Activated B cell treated with CpG ODN at 0.5 μM for 24 hours (primary cell): Measurements from ENCODE around the gene CSAD. TPM values are rescaled to one million over a fixed set of nuclear protein-coding genes. Genes with fewer than 3 reads are reported as not detected.

Source experiments
- ATAC-seq: fragments of 200-7000 bp; cut with Tn5 transposase; one replicate; pipeline ENCODE4 v1.10.0; 2021; ENCODE audit warnings: low read depth, mild to moderate bottlenecking, moderate library complexity
- CTCF ChIA-PET: fragments of 350-600 bp; sonication (Branson Sonifier 250); formaldehyde crosslinking; loops from one replicate; lab custom pipeline; 2021; ENCODE audit warnings: antibody characterized with exemption; lab: Charles Lee
- POLR2A ChIA-PET: fragments of 350-600 bp; sonication (Branson Sonifier 250); formaldehyde crosslinking; loops from one replicate; lab custom pipeline; 2021; ENCODE audit warnings: antibody characterized with exemption; lab: Charles Lee
- DNase-seq: peaks from one replicate; pipeline ENCODE4 v3.0.0; 2022
- H3K27ac Mint-ChIP-seq: one replicate; pipeline ENCODE4 v1.8.0; 2020; ENCODE audit warnings: mixed read lengths
- H3K27me3 Mint-ChIP-seq: one replicate; pipeline ENCODE4 v1.8.0; 2021; ENCODE audit warnings: mixed read lengths
- H3K36me3 Mint-ChIP-seq: one replicate; pipeline ENCODE4 v1.8.0; 2021; ENCODE audit warnings: low read depth, mixed read lengths
- H3K4me1 Mint-ChIP-seq: one replicate; pipeline ENCODE4 v1.8.0; 2021; ENCODE audit warnings: mixed read lengths
- H3K4me3 Mint-ChIP-seq: one replicate; pipeline ENCODE4 v1.8.0; 2020; ENCODE audit warnings: mild to moderate bottlenecking, mixed read lengths
- H3K9me3 Mint-ChIP-seq: one replicate; pipeline ENCODE4 v1.8.0; 2020; ENCODE audit warnings: mixed read lengths
- intact Hi-C: fragments of 100-400 bp; cut with micrococcal nuclease; formaldehyde crosslinking; loops from one replicate; pipeline ENCODE4 v1.15.1; 2024
- total RNA-seq: library from RNA; stranded (reverse); gene quantifications from 2 replicates; pipeline ENCODE4 v1.2.3, GENCODE V29; 2022
- TF ChIP-seq, protein P1 (sequence below): fragments of 200-600 bp; IDR thresholded peaks from one replicate; pipeline ENCODE4 v1.8.0; 2022; ENCODE audit warnings: antibody characterized with exemption, mild to moderate bottlenecking

CSAD gene, protein sequence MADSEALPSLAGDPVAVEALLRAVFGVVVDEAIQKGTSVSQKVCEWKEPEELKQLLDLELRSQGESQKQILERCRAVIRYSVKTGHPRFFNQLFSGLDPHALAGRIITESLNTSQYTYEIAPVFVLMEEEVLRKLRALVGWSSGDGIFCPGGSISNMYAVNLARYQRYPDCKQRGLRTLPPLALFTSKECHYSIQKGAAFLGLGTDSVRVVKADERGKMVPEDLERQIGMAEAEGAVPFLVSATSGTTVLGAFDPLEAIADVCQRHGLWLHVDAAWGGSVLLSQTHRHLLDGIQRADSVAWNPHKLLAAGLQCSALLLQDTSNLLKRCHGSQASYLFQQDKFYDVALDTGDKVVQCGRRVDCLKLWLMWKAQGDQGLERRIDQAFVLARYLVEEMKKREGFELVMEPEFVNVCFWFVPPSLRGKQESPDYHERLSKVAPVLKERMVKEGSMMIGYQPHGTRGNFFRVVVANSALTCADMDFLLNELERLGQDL
- total RNA-seq: 25.7 and 34.6 TPM in 2 replicates

DNA sequence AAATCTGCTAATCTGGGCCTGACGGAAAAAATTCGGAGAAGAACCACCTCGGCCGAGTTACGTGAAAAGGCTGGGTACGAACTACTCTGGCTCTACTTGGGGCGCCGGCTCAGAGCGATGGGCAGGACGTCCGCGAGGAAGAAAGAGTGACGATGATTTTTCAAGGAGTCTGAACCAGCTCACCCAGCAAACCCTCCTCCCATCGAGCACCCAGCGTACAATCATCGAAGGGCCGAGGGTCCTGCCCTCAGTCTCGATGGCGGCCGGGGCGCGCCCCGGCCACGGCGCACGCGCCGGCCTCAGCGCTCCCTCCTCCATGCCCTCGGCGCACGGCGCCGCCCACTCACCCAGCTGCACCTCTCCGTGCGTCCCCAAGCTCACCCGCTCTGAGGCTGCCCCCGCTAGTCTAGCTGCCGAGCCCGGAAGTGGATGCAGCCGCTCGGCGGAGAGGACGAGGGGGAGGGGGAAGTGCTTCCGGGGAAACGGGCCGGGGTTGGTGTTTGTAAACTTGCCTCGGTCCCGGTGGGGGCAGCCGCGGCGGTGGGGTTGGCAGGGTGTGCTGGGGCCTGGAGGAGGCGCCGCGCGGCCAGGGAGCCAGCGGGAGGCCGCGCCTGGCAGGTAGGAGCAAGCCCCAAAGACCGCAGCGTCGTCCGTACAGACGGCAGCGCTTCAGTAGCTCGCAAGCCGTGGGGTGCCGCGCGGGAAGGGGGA, at the start of gene CSAD, which contains the start of gene ZNF740:
CSAD (minus strand) TSS at position 706 of the 711 bp plus-strand sequence. CDS start 7,455 bp downstream, outside the sequence.
ZNF740 (plus strand) TSS at position 503 of the 711 bp plus-strand sequence. CDS start 1,262 bp downstream, outside the sequence.
- Mint-ChIP-seq H3K36me3 (peaks cover 42% of the 10 kb centered on the region), H3K27ac (peak within 1 kb of the TSS; percentile 98), H3K27me3 (no peaks in the 10 kb centered on the region), H3K9me3 (no peaks in the 10 kb centered on the region), H3K4me1 (peaks cover 53% of the 10 kb centered on the region), H3K4me3 (peak within 1 kb of the TSS; percentile 93)
- peak; percentile 91 for DNase-seq
- intact Hi-C loops: loop anchor here (1.0 to 5.0 kb wide), 16 partner anchors 10 to 320 kb away; partner anchors contain the start of genes AAAS, EIF4B, ESPL1 and ITGB7
- TF ChIP-seq, protein P1, sequence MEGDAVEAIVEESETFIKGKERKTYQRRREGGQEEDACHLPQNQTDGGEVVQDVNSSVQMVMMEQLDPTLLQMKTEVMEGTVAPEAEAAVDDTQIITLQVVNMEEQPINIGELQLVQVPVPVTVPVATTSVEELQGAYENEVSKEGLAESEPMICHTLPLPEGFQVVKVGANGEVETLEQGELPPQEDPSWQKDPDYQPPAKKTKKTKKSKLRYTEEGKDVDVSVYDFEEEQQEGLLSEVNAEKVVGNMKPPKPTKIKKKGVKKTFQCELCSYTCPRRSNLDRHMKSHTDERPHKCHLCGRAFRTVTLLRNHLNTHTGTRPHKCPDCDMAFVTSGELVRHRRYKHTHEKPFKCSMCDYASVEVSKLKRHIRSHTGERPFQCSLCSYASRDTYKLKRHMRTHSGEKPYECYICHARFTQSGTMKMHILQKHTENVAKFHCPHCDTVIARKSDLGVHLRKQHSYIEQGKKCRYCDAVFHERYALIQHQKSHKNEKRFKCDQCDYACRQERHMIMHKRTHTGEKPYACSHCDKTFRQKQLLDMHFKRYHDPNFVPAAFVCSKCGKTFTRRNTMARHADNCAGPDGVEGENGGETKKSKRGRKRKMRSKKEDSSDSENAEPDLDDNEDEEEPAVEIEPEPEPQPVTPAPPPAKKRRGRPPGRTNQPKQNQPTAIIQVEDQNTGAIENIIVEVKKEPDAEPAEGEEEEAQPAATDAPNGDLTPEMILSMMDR: no peak
- peak; percentile 94 for ATAC-seq
- ChIA-PET POLR2A (interaction anchor here (0.5 to 4.0 kb wide), 23 partner anchors 15 to 320 kb away, joined by 3 to 66 read pairs (median 7); partner anchors contain the start of genes AAAS, EIF4B, ESPL1 and ITGB7), CTCF (interaction anchor here (1.0 to 3.0 kb wide), 9 partner anchors 10 to 141 kb away, joined by 3 to 16 read pairs (median 4); no protein-coding TSS in a partner anchor)

DNA sequence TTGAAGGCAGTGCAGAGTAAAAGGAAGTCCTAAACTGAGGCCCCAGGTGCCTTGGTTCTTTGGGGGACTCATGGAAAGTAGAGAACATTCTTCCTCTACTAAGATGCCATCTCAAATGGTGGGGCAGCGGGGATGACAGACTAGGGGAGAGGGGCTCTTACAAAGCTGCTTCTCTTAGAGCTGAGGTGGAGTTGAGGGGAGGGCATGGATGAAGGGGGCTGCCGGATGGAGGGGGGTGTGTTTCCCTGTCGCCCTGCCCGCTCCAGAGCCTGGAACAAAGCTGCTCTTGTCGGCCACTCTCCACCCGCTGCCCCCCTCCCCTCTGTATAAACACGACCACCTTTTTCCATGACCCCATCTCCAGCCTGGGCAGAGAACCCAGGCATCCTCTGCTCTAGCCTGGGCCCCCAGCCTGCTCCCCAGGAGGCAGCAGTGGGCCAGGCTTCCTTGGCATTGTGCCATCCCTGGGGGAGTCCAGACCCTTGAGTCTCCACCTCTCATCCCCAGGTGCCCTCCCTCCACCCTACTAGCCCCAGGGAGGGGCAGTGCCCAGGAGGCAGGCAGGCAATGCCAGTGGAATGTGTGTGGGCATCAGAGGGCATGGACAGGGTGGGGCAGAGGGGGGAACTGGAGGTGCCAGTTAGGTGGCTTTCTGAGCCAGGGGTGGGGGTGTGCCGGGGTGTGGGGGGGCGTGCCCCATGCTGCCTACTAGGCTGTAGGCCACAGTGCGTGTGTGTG, 49.6 kb upstream of the CSAD start:
- ChIA-PET CTCF (interaction anchor here (0.8 kb wide), 1 partner anchor 58 kb away, joined by 3 read pairs; no protein-coding TSS in a partner anchor), POLR2A (interaction anchor here (0.6 to 1.1 kb wide), 3 partner anchors 10 to 129 kb away, joined by 3 to 9 read pairs (median 3); no protein-coding TSS in a partner anchor)
- DNase-seq: no peak
- no peak for ATAC-seq
- H3K36me3 Mint-ChIP-seq: no peaks in the 10 kb centered on the region
- TF ChIP-seq, protein P1: no peak
- H3K4me1 Mint-ChIP-seq: peaks cover 18% of the 10 kb centered on the region
- intact Hi-C loops: no loop called here
- H3K27ac Mint-ChIP-seq: no peak overlapping the region
- peaks cover 2% of the 10 kb centered on the region for H3K27me3 Mint-ChIP-seq
- H3K4me3 Mint-ChIP-seq: no peak overlapping the region
- no peaks in the 10 kb centered on the region for H3K9me3 Mint-ChIP-seq

DNA sequence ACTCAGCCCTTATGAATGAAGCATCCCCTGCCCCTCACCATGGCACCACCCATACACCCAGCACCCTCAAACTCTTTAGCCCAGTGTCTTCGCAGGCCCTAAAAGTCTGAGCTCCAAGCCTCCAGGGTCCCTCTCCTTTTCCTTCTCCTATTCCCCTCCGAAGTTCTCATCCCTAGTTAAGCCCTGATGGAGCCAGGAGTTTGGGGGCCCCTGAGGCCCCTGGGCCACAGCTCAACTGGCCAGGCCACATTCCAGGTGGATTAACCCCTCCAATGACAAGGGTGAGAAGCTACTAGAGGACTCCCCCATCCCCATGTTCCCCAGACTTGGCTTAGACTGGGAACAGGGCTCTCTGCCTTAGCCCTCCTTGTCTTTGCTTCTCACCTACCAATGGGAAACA, 48.7 kb upstream of the CSAD start:
- DNase-seq: no peak
- Mint-ChIP-seq H3K4me3 (no peak overlapping the region), H3K27ac (no peak overlapping the region), H3K9me3 (no peaks in the 10 kb centered on the region), H3K36me3 (no peaks in the 10 kb centered on the region), H3K27me3 (peaks cover 2% of the 10 kb centered on the region), H3K4me1 (peaks cover 16% of the 10 kb centered on the region)
- CTCF ChIA-PET: interaction anchor here (0.8 to 1.0 kb wide), 3 partner anchors 15 to 195 kb away, joined by 3 read pairs; no protein-coding TSS in a partner anchor
- ATAC-seq: no peak
- intact Hi-C loops: no loop called here
- TF ChIP-seq, protein P1: no peak
- POLR2A ChIA-PET: interaction anchor here (0.6 to 1.1 kb wide), 3 partner anchors 9 to 128 kb away, joined by 3 to 9 read pairs (median 3); no protein-coding TSS in a partner anchor

DNA sequence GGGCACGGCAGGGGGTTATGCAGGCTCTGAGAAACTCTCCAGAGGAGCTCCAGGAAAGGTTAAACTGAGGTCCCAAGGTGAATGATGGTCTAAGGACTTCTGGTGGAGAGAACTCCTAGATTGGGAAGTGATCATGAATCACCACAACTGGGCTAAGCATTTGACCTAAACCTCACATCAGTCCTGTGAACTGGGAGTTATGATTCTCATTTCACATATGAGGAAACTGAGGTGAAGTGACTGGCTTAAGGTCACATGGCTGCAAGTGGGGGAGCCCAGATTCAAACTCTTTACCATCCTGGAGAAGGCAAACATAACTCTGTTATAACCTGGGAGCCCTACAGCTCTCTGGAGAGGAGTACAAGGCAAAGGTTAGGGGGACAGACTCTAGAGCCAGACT, 47.1 kb upstream of the CSAD start:
- H3K4me3 Mint-ChIP-seq: no peak overlapping the region
- TF ChIP-seq, protein P1: no peak
- no peak overlapping the region for H3K27ac Mint-ChIP-seq
- ChIA-PET POLR2A (interaction anchor here (0.6 kb wide), 1 partner anchor 8 kb away, joined by 3 read pairs; no protein-coding TSS in a partner anchor), CTCF (no interaction called here)
- H3K9me3 Mint-ChIP-seq: no peaks in the 10 kb centered on the region
- H3K4me1 Mint-ChIP-seq: peaks cover 12% of the 10 kb centered on the region
- H3K36me3 Mint-ChIP-seq: no peaks in the 10 kb centered on the region
- DNase-seq (no peak), ATAC-seq (no peak)
- H3K27me3 Mint-ChIP-seq: no peaks in the 10 kb centered on the region
- intact Hi-C loops: no loop called here
